Kidney (tissue), 14 donors: ENCODE measurements around the gene CCDC9. TPM values are rescaled to one million over a fixed set of nuclear protein-coding genes. Genes with fewer than 3 reads are reported as not detected.
"Not testable (repeated sequence)": the region's sequence is repeated elsewhere in the genome, so short reads cannot be mapped to it uniquely, and the experiment has no call there.

Experiments
- DNase-seq, 5 donors: peaks; one replicate each; pipeline ENCODE4 v3.0.0-alpha.2; 2013 to 2020
- FAIRE-seq: peaks from 2 replicates; lab custom pipeline; 2012; peaks lifted over from hg19 to GRCh38; lab: Jason Lieb, UNC
- H3K27ac ChIP-seq, 2 donors: one replicate each; pipeline ENCODE4 v1.7.0; 2013; ENCODE audit warnings: low read depth in 2 of 2, low read length in 2 of 2, inconsistent platforms in 1 of 2
- H3K27me3 ChIP-seq: one replicate; pipeline ENCODE4 v1.7.1; 2013; ENCODE audit warnings: low read length, inconsistent platforms; ENCODE audit not compliant: control insufficient read depth, insufficient read depth
- H3K36me3 ChIP-seq, 3 donors: one replicate each; pipeline versions ENCODE4 v1.7.0 to v1.7.1; 2013; ENCODE audit warnings: low read length in 3 of 3, control low read depth in 1 of 3, inconsistent platforms in 1 of 3; ENCODE audit not compliant: insufficient read depth in 3 of 3, control insufficient read depth in 2 of 3
- H3K4me1 ChIP-seq, 3 donors: one replicate each; pipeline versions ENCODE4 v1.7.0 to v1.7.1; 2013; ENCODE audit warnings: low read length in 3 of 3, inconsistent platforms in 1 of 3, low read depth in 1 of 3; ENCODE audit not compliant: control insufficient read depth in 2 of 3, insufficient read depth in 2 of 3
- H3K4me3 ChIP-seq, 3 donors: one replicate each; pipeline versions ENCODE4 v1.7.0 to v1.8.1; 2013; ENCODE audit warnings: low read length in 3 of 3, control low read depth in 1 of 3, inconsistent platforms in 1 of 3
- H3K9ac ChIP-seq, 3 donors: one replicate each; pipeline versions ENCODE4 v1.7.0 to v1.7.1; 2013; ENCODE audit warnings: low read length in 3 of 3, control low read depth in 1 of 3, inconsistent platforms in 1 of 3
- H3K9me3 ChIP-seq, 3 donors: one replicate each; pipeline versions ENCODE4 v1.7.0 to v1.7.1; 2013; ENCODE audit warnings: low read length in 3 of 3, control low read depth in 1 of 3, inconsistent platforms in 1 of 3; ENCODE audit not compliant: control insufficient read depth in 2 of 3, insufficient read depth in 1 of 3
- CTCF ChIP-seq: IDR thresholded peaks from 3 replicates; pipeline ENCODE4 v1.5.1; 2012; ENCODE audit warnings: mild to moderate bottlenecking, moderate library complexity, borderline replicate concordance; ENCODE audit not compliant: insufficient read depth; ENCODE audit errors: extremely low read depth
- intact Hi-C: fragments of 100-400 bp; cut with DNase I; formaldehyde crosslinking; loops from one replicate; pipeline ENCODE4 v1.11.1; 2022
- polyA plus RNA-seq: library from polyadenylated mRNA; stranded (reverse); fragments of 350-450 nt; fragmentation: Illumina TruSeq; extraction: RNeasy Lipid Tissue Mini Kit (QIAGEN cat#74804); gene quantifications from one replicate; pipeline ENCODE4 v1.2.3, GENCODE V29; 2014; ENCODE audit warnings: low read depth, low replicate concordance; ENCODE audit not compliant: insufficient read depth
- total RNA-seq: library from RNA; stranded (reverse); fragmentation: NEBNext Ultra II Directional; extraction: Animal tissue kit (Norgen Biotek cat#: 25700); gene quantifications from one replicate; pipeline ENCODE4 v1.2.1, GENCODE V29; 2021
- donor health status: control.
- donor health status: control.
- donor health status: control.
- donor health status: control.
- donor health status: control.
- donor health status: DM: yes; HTN: yes; CAD: no.
- donor health status: Normal renal cell carcinoma (clear cell type).

The CCDC9 gene
- total and polyA plus RNA-seq, 2 donors from 2014 or later: 14.0 to 49.0 TPM

DNA sequence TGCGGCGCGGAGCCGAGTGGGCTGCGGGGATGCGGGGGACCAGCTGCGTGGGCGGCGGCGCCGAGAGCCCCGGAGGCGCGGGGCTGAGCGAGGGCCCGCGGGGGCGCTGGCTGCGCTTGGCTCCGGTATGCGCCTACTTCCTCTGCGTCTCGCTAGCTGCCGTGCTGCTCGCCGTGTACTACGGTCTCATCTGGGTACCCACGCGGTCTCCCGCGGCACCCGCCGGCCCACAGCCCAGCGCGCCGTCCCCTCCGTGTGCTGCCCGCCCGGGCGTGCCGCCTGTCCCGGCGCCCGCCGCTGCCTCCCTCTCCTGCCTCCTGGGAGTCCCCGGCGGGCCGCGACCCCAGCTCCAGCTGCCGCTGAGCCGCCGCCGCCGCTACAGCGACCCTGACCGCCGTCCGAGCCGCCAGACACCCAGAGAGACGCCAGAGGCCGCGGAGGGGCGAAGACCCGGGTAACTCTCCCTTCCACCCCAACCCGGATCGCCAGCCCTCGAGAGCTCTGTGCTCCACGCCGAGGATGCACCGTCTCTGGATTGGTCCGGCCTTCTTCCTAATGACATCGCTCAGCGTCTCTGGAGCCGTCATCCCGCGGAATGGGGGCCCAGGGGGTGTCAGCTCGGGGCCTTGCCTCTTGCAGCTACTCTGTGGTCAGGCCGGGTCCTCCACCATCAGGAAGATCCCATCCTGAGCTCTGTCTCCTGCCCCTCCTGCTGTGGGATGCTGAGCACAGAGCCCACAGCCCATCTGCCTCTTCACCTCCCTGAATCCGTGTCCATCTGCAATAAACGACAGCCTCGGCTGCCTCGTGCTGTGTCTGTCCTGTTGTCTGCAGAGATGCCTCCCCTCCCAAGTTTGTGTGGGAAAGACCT is 18.8 kb downstream of the CCDC9 start:
- intact Hi-C loops: no loop called here
- Histone ChIP-seq H3K9me3 (no peaks in the 10 kb centered on the region), H3K27me3 (no peaks in the 10 kb centered on the region), H3K4me1 (peaks cover 0 to 14% (median 0%) of the 10 kb centered on the region in 3 donors), H3K4me3 (peak overlapping the region; percentile 30 to 50 (median 46)), H3K9ac (peak overlapping the region in 1 of 3 donors; percentile 34), H3K36me3 (peaks cover 0 to 11% (median 4%) of the 10 kb centered on the region in 3 donors), H3K27ac (peak overlapping the region; percentile 61 to 85)
- peak in 3 of 5 donors; percentile 20 to 92 (median 53) for DNase-seq
- TF ChIP-seq CTCF: no peak
- FAIRE-seq: no peak

DNA sequence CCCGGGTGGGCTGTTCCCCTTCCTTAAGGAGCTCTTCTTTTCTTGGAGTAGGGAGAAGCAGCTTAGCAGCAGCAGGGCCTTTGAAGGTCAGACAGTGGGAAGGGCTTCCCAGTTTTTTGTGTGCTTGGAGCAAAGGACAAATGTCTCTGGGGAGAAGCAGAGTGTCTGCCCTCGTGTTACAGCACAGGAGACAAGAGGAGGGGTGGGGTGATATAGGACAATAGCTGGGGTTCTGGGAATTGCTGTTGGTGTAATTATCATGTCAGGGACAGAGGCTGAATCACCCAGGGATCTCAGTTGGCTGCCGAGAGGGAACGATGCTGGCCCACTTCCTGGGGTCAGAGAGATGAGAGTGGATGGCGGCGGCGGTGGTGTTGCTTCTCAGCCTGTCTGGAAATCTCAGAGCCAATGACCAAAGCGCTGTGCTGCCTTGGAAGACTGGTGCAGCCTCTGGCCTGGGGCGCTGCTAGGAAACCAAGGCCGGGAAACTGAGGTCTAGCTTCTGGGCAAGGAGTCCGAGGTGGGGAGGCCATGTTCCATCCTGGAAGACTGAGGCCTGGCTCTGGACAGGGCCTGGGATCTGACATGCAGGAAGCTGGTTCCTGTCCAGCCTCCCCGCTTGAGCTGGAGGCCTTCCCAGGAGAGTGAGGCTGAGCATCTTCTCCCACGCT is 19.6 kb downstream of the CCDC9 start:
- H3K36me3 ChIP-seq: peaks cover 0 to 3% (median 0%) of the 10 kb centered on the region in 3 donors
- H3K4me3 ChIP-seq: peak overlapping the region in 2 of 3 donors; percentile 30 to 46
- H3K4me1 ChIP-seq: peaks cover 0 to 14% (median 0%) of the 10 kb centered on the region in 3 donors
- H3K9ac ChIP-seq: peak overlapping the region in 1 of 3 donors; percentile 34
- peak overlapping the region; percentile 61 to 85 for H3K27ac ChIP-seq
- DNase-seq (peak in 2 of 5 donors; percentile 62 to 92), FAIRE-seq (no peak)
- TF ChIP-seq CTCF: no peak
- H3K9me3 ChIP-seq: no peaks in the 10 kb centered on the region
- H3K27me3 ChIP-seq: no peaks in the 10 kb centered on the region
- intact Hi-C loops: no loop called here

DNA sequence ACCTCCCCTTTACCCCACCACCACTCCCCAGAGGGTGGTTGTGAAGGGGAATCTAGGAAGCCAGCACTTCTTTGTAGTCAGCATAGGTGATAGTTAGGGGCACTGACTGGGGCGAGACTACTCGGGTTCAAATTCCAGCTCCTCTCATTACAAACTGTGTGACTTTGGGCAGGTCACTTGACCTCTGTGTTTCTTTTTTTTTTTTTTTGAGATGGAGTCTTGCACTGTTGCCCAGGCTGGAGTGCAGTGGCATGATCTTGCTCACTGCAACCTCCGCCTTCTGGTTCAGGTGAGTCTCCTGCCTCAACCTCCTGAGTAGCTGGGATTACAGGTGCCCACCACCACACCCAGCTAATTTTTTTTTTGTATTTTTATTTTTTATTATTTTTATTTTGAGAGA is 20.2 kb downstream of the CCDC9 start:
- intact Hi-C loops, H3K9ac ChIP-seq: not testable (repeated sequence)

More for the DNA sequence above, 20.2 kb downstream of the CCDC9 start:
- not testable (repeated sequence) for H3K36me3 ChIP-seq, H3K27ac ChIP-seq, H3K27me3 ChIP-seq, H3K4me3 ChIP-seq, FAIRE-seq, DNase-seq, H3K9me3 ChIP-seq
- peaks cover 0 to 14% (median 0%) of the 10 kb centered on the region in 3 donors for H3K4me1 ChIP-seq
